ENCODE data around the gene JAK3. TPM values are rescaled to one million over a fixed set of nuclear protein-coding genes. Genes with fewer than 3 reads are reported as not detected.

JAK3 gene
- total and polyA plus RNA-seq, 2 of the 4 experiments (the other 2 are of a cell fraction), result 0.36 to 1.5 TPM

DNA sequence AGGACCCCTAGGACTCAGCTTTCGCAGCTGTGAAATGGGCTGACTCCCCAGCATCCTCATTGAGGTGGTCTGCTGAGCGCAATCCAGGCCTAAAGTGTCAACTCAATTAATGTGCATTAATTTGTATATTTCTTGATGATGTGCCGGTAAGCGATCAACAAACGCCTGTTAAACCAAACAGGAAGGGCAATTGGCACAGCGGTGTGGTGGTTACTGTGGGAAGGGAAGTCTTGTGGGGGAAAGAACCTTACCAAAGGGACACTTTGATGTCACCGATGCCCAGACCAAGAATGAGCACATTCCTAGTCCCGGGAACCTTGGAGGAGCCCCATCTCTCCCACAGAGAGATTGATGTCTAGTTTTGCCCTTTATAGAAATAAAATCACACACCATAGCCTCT, 1.6 kb downstream of the JAK3 start:
- H3K14ac ChIP-seq (replicated peaks; ENCODE audit: low read depth, low read length), result no peak overlapping the region
- H3K4ac ChIP-seq (ENCODE audit: low read depth, low read length), result no peak overlapping the region
- DNase-seq (no peak), ATAC-seq (ENCODE audit: low read depth) (no peak)
- no peak overlapping the region for H3K4me2 ChIP-seq (ENCODE audit: low read depth, low read length)
- in situ Hi-C loops (cut with MboI; ENCODE audit: low sequenced_read_pairs), result no loop called here
- H4K20me1 ChIP-seq (ENCODE audit: insufficient read depth, low read length), result no peaks in the 10 kb centered on the region
- H3K36me3 ChIP-seq (ENCODE audit: control insufficient read depth, insufficient read depth, low read length), result no peaks in the 10 kb centered on the region
- H2BK20ac ChIP-seq (ENCODE audit: low read depth, low read length), result no peak overlapping the region
- H3K9me1 ChIP-seq (ENCODE audit: insufficient read depth, low read length), result no peaks in the 10 kb centered on the region
- POLR2A ChIA-PET (ENCODE audit: unreplicated experiment), result no interaction called here
- H3K9ac ChIP-seq (ENCODE audit: low read depth, low read length), result no peak overlapping the region
- H3K4me1 ChIP-seq (ENCODE audit: control insufficient read depth, insufficient read depth, low read length), result peaks cover 8% of the 10 kb centered on the region
- dilution Hi-C loops (cut with HindIII; ENCODE audit: low sequenced_read_pairs, unreplicated experiment), result no loop called here
- peaks cover 2% of the 10 kb centered on the region; the same call in 1 of the 2 replicates for H3K27me3 ChIP-seq (ENCODE audit: control insufficient read depth, insufficient read depth, low read length)
- no peak overlapping the region for H2AK5ac ChIP-seq (ENCODE audit: low read depth, low read length)
- no peak overlapping the region for H2BK120ac ChIP-seq (ENCODE audit: low read depth, low read length)
- no peak overlapping the region for H3K18ac ChIP-seq (ENCODE audit: low read depth, low read length)
- no peak overlapping the region for H3K4me3 ChIP-seq (ENCODE audit: insufficient read depth, low read depth, low read length)
- intact Hi-C loops (cut with micrococcal nuclease), result no loop called here
- H4K91ac ChIP-seq (ENCODE audit: insufficient read depth, low read depth, low read length), result no peak overlapping the region
- no peaks in the 10 kb centered on the region for H3K79me1 ChIP-seq (ENCODE audit: low read depth in 1 of 2, low read length in 2 of 2)
- no TSS peak for BruUV-seq (replicated peaks)
- no peak overlapping the region for H3K23ac ChIP-seq (ENCODE audit: low read depth, low read length)
- TF ChIP-seq, protein P1, sequence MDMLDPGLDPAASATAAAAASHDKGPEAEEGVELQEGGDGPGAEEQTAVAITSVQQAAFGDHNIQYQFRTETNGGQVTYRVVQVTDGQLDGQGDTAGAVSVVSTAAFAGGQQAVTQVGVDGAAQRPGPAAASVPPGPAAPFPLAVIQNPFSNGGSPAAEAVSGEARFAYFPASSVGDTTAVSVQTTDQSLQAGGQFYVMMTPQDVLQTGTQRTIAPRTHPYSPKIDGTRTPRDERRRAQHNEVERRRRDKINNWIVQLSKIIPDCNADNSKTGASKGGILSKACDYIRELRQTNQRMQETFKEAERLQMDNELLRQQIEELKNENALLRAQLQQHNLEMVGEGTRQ (IDR thresholded peaks at IDR 0.05; ENCODE audit: low read depth, low read length), result no peak
- TF ChIP-seq CHD1 (IDR thresholded peaks at IDR 0.05; ENCODE audit: low read depth, low read length) (no peak), CEBPB (IDR thresholded peaks at IDR 0.05; ENCODE audit: low read depth, low read length) (no peak), MAZ (IDR thresholded peaks at IDR 0.05; ENCODE audit: borderline replicate concordance, low read depth, low read length) (no peak), FOS (IDR thresholded peaks at IDR 0.05; ENCODE audit: low read depth, low read length) (no peak), RFX5 (IDR thresholded peaks at IDR 0.05; ENCODE audit: low read depth, low read length) (no peak), SMC3 (IDR thresholded peaks at IDR 0.05; ENCODE audit: low read depth, low read length) (no peak), RCOR1 (IDR thresholded peaks at IDR 0.05; ENCODE audit: insufficient replicate concordance, low read length) (no peak), BHLHE40 (IDR thresholded peaks at IDR 0.05; ENCODE audit: low read depth, low read length) (no peak)
- no peak overlapping the region for H2AFZ ChIP-seq (replicated peaks; ENCODE audit: low read length, poor library complexity)
- no peak overlapping the region for H2BK5ac ChIP-seq (ENCODE audit: low read depth, low read length, poor library complexity, severe bottlenecking)
- no peak overlapping the region for H3K56ac ChIP-seq (ENCODE audit: extremely low read depth, insufficient read depth, low read length)
- H4K8ac ChIP-seq (ENCODE audit: low read depth in 2 of 2, low read length in 2 of 2), result no peak overlapping the region
- H2BK15ac ChIP-seq (ENCODE audit: low read depth, low read length), result no peak overlapping the region
- no CpG with 5 or more reads among the region's 8 CpGs for WGBS, 2 experiments (ENCODE audit: extremely low coverage in 2 of 2, insufficient read length in 1 of 2)
- H3K9me3 ChIP-seq (ENCODE audit: control insufficient read depth, insufficient read depth, low read length), result no peaks in the 10 kb centered on the region
- no peak overlapping the region for H2AK9ac ChIP-seq (replicated peaks; ENCODE audit: low read depth, low read length, poor library complexity)
- CTCF ChIA-PET, result no interaction called here
- H3K27ac ChIP-seq (ENCODE audit: insufficient read depth, low read length), result no peak overlapping the region
- no peak overlapping the region for H4K5ac ChIP-seq (ENCODE audit: low read depth, low read length)
